GM13976 (cell line): Measurements from ENCODE around the gene ATG9A.

Experiments
- DNase-seq: peaks from one replicate; pipeline ENCODE4 v3.0.0; 2012; ENCODE audit warnings: low spot score
- CTCF ChIP-seq: IDR thresholded peaks from 2 replicates; pipeline ENCODE4 v1.5.1; 2012; ENCODE audit warnings: borderline replicate concordance, mild to moderate bottlenecking; ENCODE audit not compliant: insufficient read depth; ENCODE audit errors: extremely low read depth, missing control alignments, control extremely low read depth
- in situ Hi-C: fragments of 300-500 bp; cut with MboI; formaldehyde crosslinking; loops from one replicate; pipeline ENCODE4 v1.12.0; 2022; ENCODE audit warnings: low sequenced_read_pairs, mixed read lengths, inconsistent platforms; ENCODE audit not compliant: unreplicated experiment

ATG9A gene

GRCh38 chr2:219198974-219199373, 30.5 kb downstream of the ATG9A start:
- no peak for DNase-seq
- in situ Hi-C loops, result no loop called here
- TF ChIP-seq CTCF, result no peak

- DNase-seq, result no peak
- no peak for TF ChIP-seq CTCF
Observed at GRCh38 chr2:219197388-219197787, 32.0 kb downstream of the ATG9A start.

GRCh38 chr2:219186754-219187456, 42.5 kb downstream of the ATG9A start:
- in situ Hi-C loops, result no loop called here
- TF ChIP-seq CTCF, result no peak
- peak; percentile 37 for DNase-seq

More at GRCh38 chr2:219197388-219197787, 32.0 kb downstream of the ATG9A start:
- in situ Hi-C loops, result no loop called here

- DNase-seq, result no peak
- TF ChIP-seq CTCF, result no peak
- in situ Hi-C loops, result no loop called here
Observed at GRCh38 chr2:219184121-219184520, 45.3 kb downstream of the ATG9A start.

GRCh38 chr2:219183151-219183772, 46.2 kb downstream of the ATG9A start:
- TF ChIP-seq CTCF, result no peak
- in situ Hi-C loops, result no loop called here
- no peak for DNase-seq

GRCh38 chr2:219182331-219183150, 46.9 kb downstream of the ATG9A start:
- DNase-seq, result no peak
- TF ChIP-seq CTCF, result no peak
- in situ Hi-C loops, result no loop called here
